NCI-H1092 (cell line): ENCODE data around the gene SPNS3.
A peak's percentile ranks its signal among the peaks of the same experiment; 100 is the strongest.

Source experiments
- DNase-seq: peaks from one replicate; lab custom pipeline; 2025; lab: John Stamatoyannopoulos, UW

SPNS3 gene, protein sequence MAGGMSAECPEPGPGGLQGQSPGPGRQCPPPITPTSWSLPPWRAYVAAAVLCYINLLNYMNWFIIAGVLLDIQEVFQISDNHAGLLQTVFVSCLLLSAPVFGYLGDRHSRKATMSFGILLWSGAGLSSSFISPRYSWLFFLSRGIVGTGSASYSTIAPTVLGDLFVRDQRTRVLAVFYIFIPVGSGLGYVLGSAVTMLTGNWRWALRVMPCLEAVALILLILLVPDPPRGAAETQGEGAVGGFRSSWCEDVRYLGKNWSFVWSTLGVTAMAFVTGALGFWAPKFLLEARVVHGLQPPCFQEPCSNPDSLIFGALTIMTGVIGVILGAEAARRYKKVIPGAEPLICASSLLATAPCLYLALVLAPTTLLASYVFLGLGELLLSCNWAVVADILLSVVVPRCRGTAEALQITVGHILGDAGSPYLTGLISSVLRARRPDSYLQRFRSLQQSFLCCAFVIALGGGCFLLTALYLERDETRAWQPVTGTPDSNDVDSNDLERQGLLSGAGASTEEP

DNA sequence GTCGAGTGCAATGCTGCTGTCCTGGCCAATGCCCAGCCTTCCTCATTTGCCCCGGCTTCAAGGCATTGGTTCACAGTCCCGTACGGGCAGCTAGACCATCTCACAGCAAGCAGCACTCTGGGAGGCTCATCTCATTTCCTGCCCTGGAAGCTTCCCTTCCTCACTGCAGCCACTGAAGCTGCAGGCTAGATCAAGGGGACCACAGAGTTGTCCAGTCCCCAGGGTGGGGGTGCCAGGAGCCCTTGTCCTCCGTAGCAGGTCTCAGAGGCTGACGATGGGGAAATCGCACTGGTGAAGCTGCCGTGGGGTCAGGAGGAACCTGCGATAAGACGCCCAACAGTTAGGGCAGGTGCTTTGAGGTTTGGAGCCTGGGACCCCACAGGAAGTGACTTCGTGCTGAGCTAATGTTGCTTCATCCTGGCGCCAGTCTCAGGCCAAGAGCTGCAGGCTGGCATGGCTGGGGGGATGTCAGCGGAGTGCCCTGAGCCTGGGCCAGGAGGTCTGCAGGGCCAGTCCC is at the start of gene SPNS3:
Gene SPNS3, plus strand, starts transcription at position 426 of the 517 bp plus-strand sequence. Its CDS starts 28 bp downstream, at position 454.
- no peak for DNase-seq

- no peak for DNase-seq
Observed at GRCh38 chr17:4386406-4386805, 47.3 kb upstream of the SPNS3 start.

DNA sequence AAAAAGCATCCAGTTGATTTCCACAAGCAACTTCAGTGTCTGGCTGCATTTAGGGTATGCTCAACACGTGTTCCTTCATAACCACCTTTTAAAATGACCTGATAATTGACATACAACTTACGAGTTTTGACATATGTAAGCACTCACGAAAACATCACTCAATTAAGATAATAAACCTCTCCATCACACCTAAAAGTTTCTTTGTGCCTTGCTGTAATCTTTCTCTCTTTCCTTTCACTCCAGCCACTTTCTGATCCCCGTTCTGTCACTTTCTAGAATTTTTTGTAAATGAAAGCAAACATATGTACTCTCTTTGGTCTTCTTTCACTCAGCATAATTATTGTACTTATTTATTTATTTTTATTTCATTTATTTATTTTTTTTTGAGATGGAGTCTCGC is 46.6 kb upstream of the SPNS3 start:
- no peak for DNase-seq

DNA sequence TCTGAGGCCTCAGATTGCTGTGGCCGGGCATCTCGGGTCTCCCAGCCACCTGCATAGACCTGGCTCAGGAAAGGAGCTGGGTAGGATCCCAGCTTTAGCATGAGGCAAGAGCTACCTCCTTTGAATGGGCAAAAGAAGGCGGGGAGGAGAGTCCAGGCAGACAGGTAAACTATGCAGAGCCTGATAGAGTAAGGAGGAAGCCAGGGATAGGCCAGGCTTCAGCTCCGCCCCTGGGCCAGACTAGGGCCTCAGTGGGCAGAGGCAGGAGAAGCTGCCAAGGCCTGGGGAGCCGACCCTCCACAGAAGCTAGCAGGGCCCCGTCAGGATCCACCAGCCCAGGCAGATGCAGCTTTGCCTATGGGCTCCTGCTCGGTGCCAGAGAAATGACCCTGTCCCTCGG is 44.7 kb upstream of the SPNS3 start:
- DNase-seq: no peak

DNA sequence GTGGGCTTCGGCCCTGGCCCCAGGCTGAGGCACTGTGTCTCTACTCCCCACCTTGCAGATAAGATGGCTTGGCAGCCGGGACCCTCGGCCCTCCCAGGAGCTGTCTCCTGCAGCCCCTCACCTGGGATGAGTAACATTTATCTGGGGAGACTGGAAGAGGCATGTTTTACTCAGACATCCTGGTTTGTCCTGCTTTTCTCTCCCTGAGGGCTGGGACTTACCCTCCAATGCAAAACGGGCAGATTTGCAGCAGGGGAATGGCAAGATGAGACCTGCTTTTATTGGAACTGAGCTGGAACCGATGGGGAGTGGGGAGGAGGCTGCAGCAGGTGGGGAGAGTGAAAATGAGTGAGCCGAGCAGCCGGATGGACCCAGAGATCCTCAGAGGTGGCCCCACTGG is 39.9 kb upstream of the SPNS3 start:
- DNase-seq: no peak

DNA sequence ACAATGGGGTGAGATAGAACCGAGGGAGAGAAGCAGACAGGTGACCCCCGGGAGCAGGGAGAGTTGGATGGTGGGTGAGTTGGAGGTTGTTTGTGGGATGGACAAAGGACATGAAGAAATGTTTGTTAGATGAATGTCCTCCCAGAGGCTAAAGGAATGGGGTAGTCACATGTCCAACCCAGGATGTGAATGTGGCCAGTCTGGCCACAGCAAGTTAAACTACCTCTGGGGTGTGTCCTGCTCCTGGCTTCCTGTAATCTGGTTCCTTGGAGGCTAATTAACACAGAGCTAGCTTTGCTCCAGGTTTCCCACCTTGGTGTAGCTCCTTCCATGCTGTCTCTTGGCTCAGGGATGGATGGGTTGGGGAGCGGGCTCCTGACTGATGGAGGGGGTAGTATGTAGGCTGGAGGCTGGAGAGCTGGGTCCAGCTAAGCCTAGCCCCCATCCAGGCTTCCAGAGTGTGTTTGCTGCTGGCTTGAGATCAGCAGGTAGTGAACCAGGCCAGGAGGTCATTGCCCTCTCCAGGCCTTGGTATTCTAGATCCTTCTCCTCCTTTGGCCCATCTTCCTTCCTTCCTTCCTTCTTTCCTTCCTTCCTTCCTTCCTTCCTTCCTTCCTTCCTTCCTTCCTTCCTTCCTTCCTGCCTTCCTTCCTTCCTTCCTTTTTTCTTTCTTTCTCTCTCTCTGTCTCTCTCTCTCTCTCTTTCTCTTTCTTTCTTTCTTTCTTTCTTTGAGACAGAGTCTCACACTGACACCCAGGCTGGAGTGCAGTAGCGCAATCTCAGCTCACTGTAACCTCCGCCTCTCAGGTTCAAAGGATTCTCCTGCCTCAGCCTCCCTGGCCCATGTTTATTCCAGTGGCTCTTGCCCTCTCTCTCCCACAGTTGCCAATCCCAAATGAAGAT is 39.3 kb upstream of the SPNS3 start:
- no peak for DNase-seq

GRCh38 chr17:4395111-4395478 is 38.6 kb upstream of the SPNS3 start:
- DNase-seq: no peak

DNA sequence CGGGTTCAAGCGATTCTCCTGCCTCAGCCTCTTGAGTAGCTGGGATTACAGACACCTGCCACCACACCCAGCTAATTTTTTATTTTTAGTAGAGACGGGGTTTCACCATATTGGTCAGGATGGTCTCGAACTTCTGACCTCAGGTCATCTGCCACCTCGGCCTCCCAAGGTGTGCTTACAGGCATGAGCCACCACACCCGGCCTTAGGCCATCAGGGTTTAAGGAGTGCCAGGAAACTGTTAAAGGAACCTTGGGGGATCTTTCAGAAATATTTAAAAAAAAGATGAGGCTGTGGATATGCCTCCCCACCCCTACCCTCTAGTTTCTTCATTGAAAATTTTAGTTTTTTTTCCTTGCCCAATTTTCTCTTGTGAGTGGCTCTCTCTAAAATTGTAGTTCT is 35.9 kb upstream of the SPNS3 start:
- DNase-seq: no peak

- DNase-seq: no peak
Observed at GRCh38 chr17:4405038-4405669, 28.6 kb upstream of the SPNS3 start.

DNA sequence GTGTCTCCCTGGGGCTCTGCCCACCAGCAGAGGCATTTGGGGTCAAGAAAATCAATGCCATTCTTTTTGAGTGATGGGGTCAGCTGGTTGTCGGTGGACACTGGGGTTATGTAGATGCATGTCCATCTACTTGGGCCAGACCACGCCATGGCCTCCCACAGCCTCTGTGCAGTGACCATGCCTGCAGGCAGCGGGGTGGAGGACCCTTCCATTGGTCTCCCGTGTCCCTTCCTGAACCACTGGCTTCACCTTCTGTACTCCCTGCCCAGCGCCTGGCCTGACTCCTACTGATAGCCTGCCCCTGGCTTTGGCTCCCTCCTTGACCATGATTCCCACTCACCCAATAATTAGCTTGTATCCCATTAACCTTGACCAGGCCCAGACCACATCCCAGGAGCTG is 28.0 kb upstream of the SPNS3 start:
- DNase-seq: no peak

DNA sequence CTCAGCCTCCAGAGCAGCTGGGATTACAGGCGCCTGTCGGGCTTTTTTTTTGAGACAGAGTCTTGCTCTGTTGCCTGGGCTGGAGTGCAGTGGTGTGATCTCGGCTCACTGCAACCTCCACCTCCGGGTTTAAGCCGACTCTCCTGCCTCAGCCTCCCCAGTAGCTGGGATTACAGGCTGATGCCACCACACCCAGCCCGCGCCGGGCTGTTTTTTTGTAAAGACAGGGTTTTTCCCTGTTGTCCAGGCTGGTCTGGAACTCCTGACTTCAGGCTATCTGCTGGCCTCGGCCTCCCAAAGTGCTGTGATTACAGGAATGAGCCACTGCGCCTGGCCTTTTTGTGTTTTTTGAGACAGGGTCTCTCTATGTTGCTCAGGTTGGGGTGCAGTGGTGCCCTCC is 27.4 kb upstream of the SPNS3 start:
- DNase-seq: no peak

DNA sequence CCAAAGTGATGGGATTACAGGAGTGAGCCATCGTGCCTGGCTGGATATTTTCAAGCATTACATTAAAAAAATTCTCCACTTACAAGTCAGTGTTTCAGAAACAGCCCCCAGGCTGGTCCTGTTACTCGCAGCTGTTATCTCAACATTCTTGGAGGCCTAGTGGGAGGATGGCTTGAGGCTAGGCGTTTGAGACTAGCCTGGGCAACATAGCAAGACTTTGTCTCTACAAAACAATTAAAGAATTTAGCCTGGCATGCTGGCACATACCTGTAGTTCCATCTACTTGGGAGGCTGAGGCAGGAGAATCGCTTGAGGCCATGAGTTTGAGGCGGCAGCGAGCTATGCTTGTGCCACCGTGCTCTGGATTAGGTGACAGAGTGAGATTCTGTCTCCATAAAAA is 26.5 kb upstream of the SPNS3 start:
- no peak for DNase-seq

DNA sequence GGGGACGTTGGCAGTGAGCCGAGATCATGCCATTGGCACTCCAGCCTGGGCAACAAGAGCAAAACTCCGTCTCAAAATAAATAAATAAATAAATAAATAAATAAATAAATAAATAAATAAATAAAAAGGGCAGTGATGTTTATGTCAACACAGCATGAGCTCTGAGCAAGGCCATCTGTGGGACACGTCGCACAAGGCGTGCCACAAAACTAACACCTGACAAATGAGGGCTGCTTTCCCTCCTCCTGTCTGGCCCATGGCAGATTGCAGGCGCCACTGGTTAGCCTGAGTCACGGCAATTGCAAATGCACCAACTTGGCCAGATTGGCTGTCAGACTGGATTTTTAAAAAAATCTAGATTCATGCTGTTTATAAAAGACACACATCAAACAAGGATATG is 25.9 kb upstream of the SPNS3 start:
- no peak for DNase-seq

GRCh38 chr17:4409659-4410058 is 24.1 kb upstream of the SPNS3 start:
- DNase-seq: no peak

DNA sequence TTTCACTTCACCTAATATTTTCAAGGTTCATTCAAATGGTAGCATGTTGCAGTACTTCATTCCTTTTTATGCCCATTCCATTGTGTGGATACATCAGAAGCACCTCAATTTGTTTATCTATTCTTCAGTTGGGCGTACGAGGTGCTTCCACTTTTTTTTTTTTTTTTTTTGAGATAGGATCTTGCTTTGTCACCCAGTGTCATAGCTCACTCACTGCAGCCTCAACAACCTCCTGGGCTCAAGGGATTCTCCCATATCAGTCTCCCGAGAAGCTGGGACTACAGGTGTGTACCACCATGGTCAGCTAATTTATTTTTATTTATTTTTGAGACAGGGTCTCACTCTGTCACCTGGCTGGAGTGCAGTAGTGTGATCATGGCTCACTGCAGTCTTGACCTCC is 22.5 kb upstream of the SPNS3 start:
- DNase-seq: no peak

- DNase-seq: peak; percentile 65
Observed at GRCh38 chr17:4412933-4413831, 20.6 kb upstream of the SPNS3 start.

DNA sequence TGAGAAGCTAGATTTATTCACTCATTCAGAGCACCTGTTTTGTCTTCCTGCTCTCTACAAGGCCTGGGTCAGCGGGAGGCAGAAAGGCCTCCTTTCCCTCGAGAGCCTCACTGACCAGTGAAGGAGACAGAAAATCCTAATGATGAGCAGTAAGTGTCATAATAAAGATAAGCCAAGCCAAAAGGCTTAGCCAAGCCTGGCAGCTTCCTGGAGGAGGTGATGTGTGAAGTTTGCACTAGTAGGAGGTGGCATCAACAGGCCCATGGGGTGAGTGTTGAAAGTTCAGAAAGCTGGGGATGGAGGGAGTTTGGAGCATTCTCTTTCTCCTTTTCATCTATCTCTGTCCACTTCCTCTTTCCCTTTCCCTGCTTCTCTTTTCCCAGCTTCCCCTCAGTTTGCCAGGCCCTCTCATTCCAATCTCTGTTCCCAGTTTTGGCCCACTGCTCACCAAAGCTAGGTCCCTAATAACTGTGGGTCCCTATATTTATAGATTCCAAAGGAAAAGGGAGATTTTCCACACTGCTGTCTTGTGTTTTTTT is 16.5 kb upstream of the SPNS3 start:
- DNase-seq: no peak

- DNase-seq: peak; percentile 59
Observed at GRCh38 chr17:4420692-4421131, 13.0 kb upstream of the SPNS3 start.

- no peak for DNase-seq
Observed at GRCh38 chr17:4422864-4423263, 10.9 kb upstream of the SPNS3 start.

- DNase-seq: no peak
Observed at GRCh38 chr17:4425398-4425797, 8.3 kb upstream of the SPNS3 start.
